Colonic mucosa (tissue), 4 donors: Measurements from ENCODE around the gene TTC28. TPM values are rescaled to one million over a fixed set of nuclear protein-coding genes. Genes with fewer than 3 reads are reported as not detected.

Source experiments
- DNase-seq: peaks from one replicate; pipeline ENCODE4 v3.0.0-alpha.2; 2020
- H3K27ac ChIP-seq: fragments of 200-600 bp; one replicate; pipeline ENCODE4 v1.8.0; 2021
- H3K27me3 ChIP-seq: fragments of 200-600 bp; one replicate; pipeline ENCODE4 v1.8.0; 2021
- H3K36me3 ChIP-seq: fragments of 200-600 bp; one replicate; pipeline ENCODE4 v1.8.0; 2021
- H3K4me1 ChIP-seq: fragments of 200-600 bp; one replicate; pipeline ENCODE4 v1.8.0; 2021; ENCODE audit warnings: mild to moderate bottlenecking
- H3K4me3 ChIP-seq: fragments of 200-600 bp; one replicate; pipeline ENCODE4 v1.8.0; 2021
- H3K9ac ChIP-seq, 2 donors: one replicate each; pipeline ENCODE4 v1.7.0; 2013; ENCODE audit warnings: control low read depth in 2 of 2, low read depth in 2 of 2, low read length in 2 of 2
- H3K9me3 ChIP-seq: fragments of 200-600 bp; one replicate; pipeline ENCODE4 v1.8.0; 2021
- CTCF ChIP-seq: fragments of 200-600 bp; IDR thresholded peaks from one replicate; pipeline ENCODE4 v1.8.0; 2022; ENCODE audit warnings: antibody characterized with exemption, mild to moderate bottlenecking
- intact Hi-C: fragments of 100-400 bp; cut with DNase I; formaldehyde crosslinking; loops from one replicate; pipeline ENCODE4 v1.14.1; 2022
- total RNA-seq, 2 donors: library from RNA; stranded (reverse); fragmentation: NEBNext Ultra II Directional in 1 of 2; extraction: Animal tissue kit (Norgen Biotek cat#: 25700) in 1 of 2; gene quantifications; one replicate each; pipeline ENCODE4 v1.2.1, GENCODE V29; 2021
- donor health status: healthy.
- donor health status: DM: no; HTN: no; CAD: no.
- donor health status: DM: no; HTN: no; CAD: no.

Gene TTC28
- total RNA-seq, 2 donors from 2014 or later: 6.6 to 9.2 TPM

- Histone ChIP-seq H3K36me3 (no peaks in the 10 kb centered on the region), H3K27ac (no peak overlapping the region), H3K4me3 (no peak overlapping the region), H3K9ac (no peak overlapping the region), H3K4me1 (no peaks in the 10 kb centered on the region), H3K9me3 (no peaks in the 10 kb centered on the region), H3K27me3 (no peaks in the 10 kb centered on the region)
- intact Hi-C loops: no loop called here
- TF ChIP-seq CTCF: no peak
- no peak for DNase-seq
Measured at GRCh38 chr22:28714043-28714628, 34.5 kb upstream of the TTC28 start.

- Histone ChIP-seq H3K4me1 (no peaks in the 10 kb centered on the region), H3K9ac (no peak overlapping the region), H3K27me3 (no peaks in the 10 kb centered on the region), H3K36me3 (no peaks in the 10 kb centered on the region), H3K9me3 (no peaks in the 10 kb centered on the region), H3K4me3 (no peak overlapping the region), H3K27ac (peak overlapping the region; percentile 32)
- no peak for TF ChIP-seq CTCF
- no peak for DNase-seq
- intact Hi-C loops: no loop called here
Measured at GRCh38 chr22:28711820-28712777, 32.5 kb upstream of the TTC28 start.

- intact Hi-C loops: no loop called here
- H3K9ac ChIP-seq: no peak overlapping the region
Measured at GRCh38 chr22:28711341-28711740, 31.7 kb upstream of the TTC28 start.

GRCh38 chr22:28710576-28711191 is 31.0 kb upstream of the TTC28 start:
- Histone ChIP-seq H3K27me3 (no peaks in the 10 kb centered on the region), H3K4me1 (no peaks in the 10 kb centered on the region), H3K4me3 (no peak overlapping the region), H3K9ac (no peak overlapping the region), H3K36me3 (no peaks in the 10 kb centered on the region), H3K9me3 (no peaks in the 10 kb centered on the region), H3K27ac (peak overlapping the region; percentile 24)
- DNase-seq: no peak
- no peak for TF ChIP-seq CTCF
- intact Hi-C loops: no loop called here

More at GRCh38 chr22:28711341-28711740, 31.7 kb upstream of the TTC28 start:
- Histone ChIP-seq H3K4me3 (no peak overlapping the region), H3K27me3 (no peaks in the 10 kb centered on the region), H3K9me3 (no peaks in the 10 kb centered on the region), H3K36me3 (no peaks in the 10 kb centered on the region), H3K27ac (peak overlapping the region; percentile 32), H3K4me1 (no peaks in the 10 kb centered on the region)
- no peak for DNase-seq
- no peak for TF ChIP-seq CTCF

GRCh38 chr22:28710107-28710506 is 30.5 kb upstream of the TTC28 start:
- DNase-seq: no peak
- H3K27me3 ChIP-seq: no peaks in the 10 kb centered on the region
- no peaks in the 10 kb centered on the region for H3K36me3 ChIP-seq
- no peaks in the 10 kb centered on the region for H3K4me1 ChIP-seq
- no peak for TF ChIP-seq CTCF
- intact Hi-C loops: no loop called here
- no peak overlapping the region for H3K9ac ChIP-seq
- H3K4me3 ChIP-seq: no peak overlapping the region
- H3K27ac ChIP-seq: no peak overlapping the region
- H3K9me3 ChIP-seq: no peaks in the 10 kb centered on the region
